Measurements from ENCODE around the gene MOB3B. TPM values are rescaled to one million over a fixed set of nuclear protein-coding genes. Genes with fewer than 3 reads are reported as not detected.
A peak's percentile ranks its signal among the peaks of the same experiment; 100 is the strongest.

Gene MOB3B
- total RNA-seq, 1 experiment from 2014 or later: 2.6 TPM

DNA sequence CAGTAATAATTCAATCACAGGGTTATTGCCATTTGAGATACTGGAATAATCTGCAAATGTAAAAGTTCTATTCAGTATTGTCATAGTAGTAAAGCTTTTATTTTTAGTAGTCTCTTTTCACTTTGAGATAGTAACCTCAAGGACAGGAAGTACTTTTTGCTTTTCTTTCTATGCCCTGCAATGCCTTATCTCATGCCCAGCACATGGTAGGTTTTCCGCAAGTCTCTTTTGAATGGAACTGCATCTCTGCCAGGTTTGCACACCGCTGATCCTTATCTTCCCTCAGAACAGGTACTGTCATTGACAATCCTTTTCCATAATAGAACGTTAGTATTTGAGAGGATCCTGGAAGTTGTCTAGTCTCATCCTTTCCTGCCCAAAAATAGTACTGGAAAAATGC is 97.3 kb downstream of the MOB3B start:
- H3K4me2 ChIP-seq (ENCODE audit: low read length): no peak overlapping the region
- no peak overlapping the region for H2AFZ ChIP-seq (ENCODE audit: low read length)
- DNase-seq (no peak), ATAC-seq (no peak)
- H4K20me1 ChIP-seq (ENCODE audit: low read length): no peaks in the 10 kb centered on the region
- TF ChIP-seq, protein P1, sequence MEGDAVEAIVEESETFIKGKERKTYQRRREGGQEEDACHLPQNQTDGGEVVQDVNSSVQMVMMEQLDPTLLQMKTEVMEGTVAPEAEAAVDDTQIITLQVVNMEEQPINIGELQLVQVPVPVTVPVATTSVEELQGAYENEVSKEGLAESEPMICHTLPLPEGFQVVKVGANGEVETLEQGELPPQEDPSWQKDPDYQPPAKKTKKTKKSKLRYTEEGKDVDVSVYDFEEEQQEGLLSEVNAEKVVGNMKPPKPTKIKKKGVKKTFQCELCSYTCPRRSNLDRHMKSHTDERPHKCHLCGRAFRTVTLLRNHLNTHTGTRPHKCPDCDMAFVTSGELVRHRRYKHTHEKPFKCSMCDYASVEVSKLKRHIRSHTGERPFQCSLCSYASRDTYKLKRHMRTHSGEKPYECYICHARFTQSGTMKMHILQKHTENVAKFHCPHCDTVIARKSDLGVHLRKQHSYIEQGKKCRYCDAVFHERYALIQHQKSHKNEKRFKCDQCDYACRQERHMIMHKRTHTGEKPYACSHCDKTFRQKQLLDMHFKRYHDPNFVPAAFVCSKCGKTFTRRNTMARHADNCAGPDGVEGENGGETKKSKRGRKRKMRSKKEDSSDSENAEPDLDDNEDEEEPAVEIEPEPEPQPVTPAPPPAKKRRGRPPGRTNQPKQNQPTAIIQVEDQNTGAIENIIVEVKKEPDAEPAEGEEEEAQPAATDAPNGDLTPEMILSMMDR (conservative IDR thresholded peaks at IDR 0.05; ENCODE audit: low read depth, low read length): no peak
- TF ChIP-seq EZH2 (IDR thresholded peaks at IDR 0.05; ENCODE audit: low read length, unreplicated experiment) (no peak), EZH2phosphoT487 (IDR thresholded peaks at IDR 0.05; ENCODE audit: borderline replicate concordance, low read length) (no peak)
- H3K9me3 ChIP-seq (ENCODE audit: low read length): no peaks in the 10 kb centered on the region
- no peaks in the 10 kb centered on the region for H3K79me2 ChIP-seq (ENCODE audit: low read length)
- H3K27me3 ChIP-seq (ENCODE audit: low read length): no peaks in the 10 kb centered on the region
- no peaks in the 10 kb centered on the region for H3F3A ChIP-seq (ENCODE audit: low read length, unreplicated experiment)
- H3K27ac ChIP-seq (ENCODE audit: low read length): no peak overlapping the region
- intact Hi-C loops (cut with micrococcal nuclease): no loop called here
- H3K4me3 ChIP-seq (ENCODE audit: low read length): no peak overlapping the region
- no TSS peak for BruUV-seq (replicated peaks)
- no peaks in the 10 kb centered on the region for H3K36me3 ChIP-seq (ENCODE audit: low read depth, low read length)
- peaks cover 40% of the 10 kb centered on the region for H3K4me1 ChIP-seq (ENCODE audit: insufficient read depth, low read length)
- H3K9me2 ChIP-seq (replicated peaks; ENCODE audit: low read length): no peaks in the 10 kb centered on the region
- no peak overlapping the region for H3K9ac ChIP-seq (ENCODE audit: low read length)
- CTCF ChIA-PET: interaction anchor here (0.7 kb wide), 1 partner anchor 97 kb away, joined by 3 read pairs; the partner anchor contains the start of gene MOB3B
- POLR2A ChIA-PET (ENCODE audit: unreplicated experiment): no interaction called here

DNA sequence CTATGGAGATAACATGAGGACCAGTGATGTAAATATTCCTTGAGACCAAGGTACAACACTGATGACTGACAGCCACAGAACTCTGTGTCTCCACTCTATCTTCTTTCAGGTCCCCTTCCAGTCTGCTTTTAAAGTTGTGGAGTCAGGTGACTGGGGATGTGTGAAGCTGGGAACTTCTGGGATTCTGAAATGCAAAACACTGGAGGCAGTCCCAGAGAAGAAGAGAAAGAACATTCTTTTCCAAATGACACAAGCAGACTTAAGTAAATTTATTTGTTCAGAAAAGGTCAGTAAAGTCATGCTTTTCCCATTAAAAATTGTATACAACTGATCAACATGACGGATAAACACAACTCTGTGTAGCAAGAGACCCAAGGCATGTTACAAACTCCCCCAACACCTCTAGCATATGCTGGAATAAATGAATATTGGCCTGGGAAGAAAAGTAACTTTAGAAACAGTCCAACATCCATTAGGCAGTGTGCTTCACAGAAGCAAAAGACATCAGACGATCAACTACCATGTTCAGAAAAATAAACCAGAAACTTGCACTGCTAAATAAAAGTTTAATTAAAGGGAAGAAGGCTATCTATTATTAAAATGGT is 98.0 kb downstream of the MOB3B start:
- no TSS peak for BruUV-seq (replicated peaks)
- CTCF ChIA-PET: interaction anchor here (0.7 kb wide), 1 partner anchor 98 kb away, joined by 3 read pairs; the partner anchor contains the start of gene MOB3B
- no peaks in the 10 kb centered on the region for H4K20me1 ChIP-seq (ENCODE audit: low read length)
- no peak overlapping the region for H2AFZ ChIP-seq (ENCODE audit: low read length)
- peak overlapping the region; percentile 27 for H3K27ac ChIP-seq (ENCODE audit: low read length)
- H3K79me2 ChIP-seq (ENCODE audit: low read length): no peaks in the 10 kb centered on the region
- H3F3A ChIP-seq (ENCODE audit: low read length, unreplicated experiment): no peaks in the 10 kb centered on the region
- POLR2A ChIA-PET (ENCODE audit: unreplicated experiment): no interaction called here
- H3K9me3 ChIP-seq (ENCODE audit: low read length): no peaks in the 10 kb centered on the region
- no peaks in the 10 kb centered on the region for H3K36me3 ChIP-seq (ENCODE audit: low read depth, low read length)
- no peak for DNase-seq
- no peaks in the 10 kb centered on the region for H3K27me3 ChIP-seq (ENCODE audit: low read length)
- H3K4me3 ChIP-seq (ENCODE audit: low read length): no peak overlapping the region
- no peaks in the 10 kb centered on the region for H3K9me2 ChIP-seq (replicated peaks; ENCODE audit: low read length)
- ATAC-seq: no peak
- TF ChIP-seq EZH2 (IDR thresholded peaks at IDR 0.05; ENCODE audit: low read length, unreplicated experiment) (no peak), EZH2phosphoT487 (IDR thresholded peaks at IDR 0.05; ENCODE audit: borderline replicate concordance, low read length) (no peak)
- TF ChIP-seq, protein P1 (conservative IDR thresholded peaks at IDR 0.05; ENCODE audit: low read depth, low read length): no peak
- peaks cover 46% of the 10 kb centered on the region for H3K4me1 ChIP-seq (ENCODE audit: insufficient read depth, low read length)
- intact Hi-C loops (cut with micrococcal nuclease): no loop called here
- H3K4me2 ChIP-seq (ENCODE audit: low read length): no peak overlapping the region
- no peak overlapping the region for H3K9ac ChIP-seq (ENCODE audit: low read length)

All from PC-3 (cell line).